Embryonic facial prominence (tissue), 1 donor: ENCODE measurements around the gene FAM124B.
"Not testable (repeated sequence)": the region's sequence is repeated elsewhere in the genome, so short reads cannot be mapped to it uniquely, and the experiment has no call there.

ENCODE experiments used
- DNase-seq: peaks from one replicate; pipeline ENCODE4 v3.0.0-alpha.2; 2016; ENCODE audit errors: extremely low spot score

FAM124B gene

GRCh38 chr2:224413381-224413780 lies 11.5 kb upstream of the FAM124B start:
- no peak for DNase-seq

DNA sequence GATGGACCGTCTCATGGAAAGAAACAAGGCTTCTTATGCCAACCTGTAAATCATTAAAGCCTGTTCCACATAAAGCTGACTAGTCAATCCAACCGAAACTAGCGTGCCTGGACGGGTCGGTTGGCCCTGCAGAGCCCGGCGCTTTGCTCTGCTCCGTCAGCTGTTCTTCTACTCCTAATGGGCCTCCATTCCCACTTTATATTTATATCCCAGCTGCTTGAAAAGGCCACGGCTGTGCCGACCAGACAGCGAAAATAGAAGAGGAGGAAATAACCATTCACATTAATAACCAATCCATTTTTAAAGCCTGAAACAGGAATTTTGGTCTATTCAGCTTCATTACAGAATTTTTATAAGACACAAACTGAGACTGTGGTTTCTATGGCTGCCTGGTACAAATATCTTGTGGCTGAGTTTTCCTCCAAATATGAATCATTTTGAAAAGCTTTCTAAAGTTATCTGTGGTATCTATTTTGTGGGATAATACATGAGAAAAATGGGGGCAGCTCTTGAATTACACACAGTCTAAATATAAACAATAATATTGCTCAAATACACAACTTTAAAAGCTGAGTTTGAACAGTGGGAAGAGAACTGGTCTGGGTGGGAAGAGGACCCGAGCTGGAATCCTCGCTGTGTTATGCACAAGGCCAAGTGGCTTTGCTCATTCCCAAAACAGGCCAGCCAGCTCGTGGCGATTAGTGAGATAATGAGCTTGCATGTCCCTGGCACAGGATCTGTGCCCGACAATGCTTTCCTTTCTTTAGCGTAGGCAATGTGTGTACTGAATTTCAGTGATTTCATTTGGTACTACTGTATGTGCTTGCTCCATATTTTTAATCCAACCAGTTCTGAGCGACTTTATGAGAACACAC lies 10.5 kb upstream of the FAM124B start:
- DNase-seq, result no peak

DNA sequence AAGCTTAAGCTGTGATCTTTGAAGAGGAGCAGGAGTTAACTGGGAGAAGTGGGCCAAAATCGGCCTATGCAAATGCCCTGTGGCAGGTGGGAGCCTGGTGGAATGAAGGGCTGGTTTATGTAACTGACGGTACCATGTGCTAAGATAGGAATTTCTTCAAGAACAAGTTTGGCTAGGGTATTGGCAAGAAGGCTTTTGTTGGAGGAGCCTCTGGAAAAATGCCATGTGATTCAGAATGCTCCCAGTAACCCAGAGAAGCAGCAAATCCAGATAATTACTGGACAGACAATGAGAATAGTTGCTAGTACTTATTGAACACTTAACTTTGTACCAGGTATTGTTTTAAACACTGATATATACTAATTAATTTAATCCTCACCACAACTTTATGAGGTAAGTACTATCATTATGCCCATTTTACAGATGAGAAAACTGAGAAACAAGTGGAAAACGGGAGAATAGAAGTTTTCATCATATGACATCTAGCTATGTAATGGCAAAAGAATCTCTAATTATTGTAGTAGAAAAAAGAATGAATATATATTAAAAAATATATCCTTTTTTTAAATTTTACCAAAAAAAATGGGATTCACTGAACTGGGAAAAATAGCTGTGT lies 9.1 kb upstream of the FAM124B start:
- no peak for DNase-seq

DNA sequence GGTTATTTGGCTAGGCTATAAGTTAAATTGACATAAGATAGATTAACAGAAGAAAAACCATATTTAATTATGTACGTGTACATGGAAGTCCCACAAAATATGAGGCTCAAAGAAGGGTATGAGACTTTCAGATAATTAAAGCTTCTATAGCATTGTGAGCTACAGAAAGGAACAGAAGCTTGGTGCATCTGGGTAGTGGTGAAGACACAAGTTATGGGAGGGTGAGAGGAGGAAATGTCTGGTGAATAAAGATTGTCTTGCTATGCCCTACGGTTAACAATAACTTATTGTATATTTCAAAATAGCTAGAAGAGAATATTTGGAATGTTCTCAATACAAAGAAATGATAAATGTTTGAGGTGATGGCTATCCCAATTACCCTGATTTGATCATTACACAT lies 6.8 kb upstream of the FAM124B start:
- no peak for DNase-seq

- DNase-seq, result no peak
Observed at GRCh38 chr2:224407241-224407701, 5.4 kb upstream of the FAM124B start.

DNA sequence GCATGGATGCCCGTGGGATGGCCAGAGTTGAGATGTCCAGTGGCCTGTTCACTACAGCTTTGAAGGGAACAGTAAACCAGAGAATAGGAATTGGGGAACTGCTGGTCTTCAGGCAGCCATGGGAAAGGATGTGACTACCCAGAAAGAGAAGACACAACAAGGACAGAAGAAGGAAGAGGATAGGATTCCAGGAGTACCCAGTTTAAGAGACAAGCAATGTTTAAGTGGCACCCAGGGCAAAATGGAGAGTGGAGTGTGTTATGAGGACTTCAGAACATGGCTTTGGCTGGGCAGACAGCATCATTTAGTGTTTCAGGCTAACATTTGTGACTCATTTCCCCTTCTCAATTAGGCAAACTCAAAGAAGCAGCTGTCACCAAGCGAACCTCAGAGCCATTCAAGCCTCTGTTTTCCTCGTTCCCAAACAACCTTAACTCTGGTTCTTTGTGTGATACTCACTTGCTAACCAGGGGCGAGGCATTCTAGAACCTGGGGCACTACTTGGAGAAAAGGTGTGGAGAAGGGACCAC lies 4.0 kb upstream of the FAM124B start:
- no peak for DNase-seq

DNA sequence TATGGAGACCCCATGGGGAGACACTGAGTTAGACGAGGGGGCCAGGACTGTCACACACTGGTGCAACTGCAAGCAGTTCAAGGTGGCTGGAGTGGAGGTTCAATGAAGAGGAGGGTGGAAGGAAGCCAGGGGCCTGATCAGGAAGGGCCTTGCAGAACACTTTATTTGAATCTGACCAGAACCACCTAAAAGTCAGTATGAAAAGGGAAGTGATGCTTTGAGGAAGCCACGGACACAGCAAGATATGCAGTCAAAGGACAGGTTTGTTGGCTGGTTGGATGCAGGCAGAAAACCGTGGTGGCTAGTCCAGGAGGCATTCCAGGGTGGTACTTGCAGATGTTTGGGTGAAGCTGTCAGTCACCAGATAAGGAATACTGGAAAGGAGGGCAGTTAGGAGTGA lies 3.5 kb upstream of the FAM124B start:
- DNase-seq, result no peak

DNA sequence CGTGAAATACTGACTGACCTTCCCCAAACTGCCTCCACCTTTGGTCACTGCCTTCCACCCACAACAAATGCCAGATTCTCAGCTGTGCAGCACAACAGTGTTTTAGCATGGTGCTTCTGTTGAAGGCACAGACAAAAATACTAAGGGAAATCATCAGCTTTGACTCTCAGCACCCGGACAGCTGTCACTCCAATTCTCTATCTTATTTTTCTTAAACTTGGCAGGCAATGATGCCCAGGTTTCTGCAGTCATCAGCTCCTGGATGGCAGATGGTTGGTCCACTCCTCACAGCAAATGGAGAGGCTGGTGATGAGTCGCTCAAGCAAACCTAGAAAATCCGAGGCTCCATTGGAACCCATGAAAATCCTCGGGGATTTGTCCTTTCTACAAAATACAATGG lies 2.9 kb upstream of the FAM124B start:
- DNase-seq, result no peak

DNA sequence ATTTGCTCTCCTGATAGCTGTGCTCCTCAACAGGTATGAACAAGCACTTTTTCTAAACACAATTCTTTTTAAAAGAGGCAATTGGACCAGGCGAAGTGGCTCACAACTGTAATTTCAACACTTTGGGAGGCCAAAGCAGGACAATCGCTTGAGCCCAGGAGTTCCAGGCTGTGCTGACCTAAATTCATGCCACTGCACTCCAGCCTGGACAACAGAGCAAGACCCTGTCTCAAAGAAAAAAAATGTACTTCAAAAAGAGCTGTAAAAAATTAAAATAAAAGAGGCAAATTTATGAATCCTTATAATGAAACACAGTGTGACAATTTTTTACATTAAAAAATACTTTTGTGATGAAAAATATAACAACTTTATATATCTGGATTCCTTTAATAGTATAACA lies 1.8 kb upstream of the FAM124B start:
- no peak for DNase-seq

- DNase-seq, result no peak
Observed at GRCh38 chr2:224400886-224401632, 848 bp downstream of the FAM124B start.

DNA sequence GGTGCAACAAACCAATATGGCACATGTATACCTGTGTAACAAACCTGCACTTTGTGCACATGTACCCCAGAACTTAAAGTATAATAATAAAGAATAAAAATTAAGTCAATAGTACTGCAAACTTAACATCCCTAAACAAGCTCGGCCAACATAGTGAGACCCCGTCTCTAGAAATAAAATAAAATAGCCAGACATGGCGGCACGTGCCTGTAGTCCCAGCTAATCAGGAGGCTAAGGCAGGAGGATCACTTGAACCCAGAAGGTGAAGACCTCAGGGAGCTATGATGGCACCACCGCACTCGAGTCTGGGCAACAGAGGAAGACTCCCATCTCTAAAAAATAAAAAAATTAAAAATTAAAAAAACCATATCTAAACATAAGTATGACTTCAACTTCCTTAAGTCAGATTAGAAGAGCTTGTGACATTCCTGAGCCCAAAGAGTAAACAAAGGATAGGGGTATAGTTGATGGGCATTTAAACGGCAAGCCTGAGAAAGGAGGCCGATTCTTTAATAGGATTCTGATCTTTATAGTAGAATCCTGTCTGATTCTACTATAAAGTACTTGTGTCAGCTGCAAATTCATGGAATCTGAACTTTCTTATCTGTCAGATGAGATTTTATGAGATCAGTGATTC lies 1.6 kb downstream of the FAM124B start:
- no peak for DNase-seq

DNA sequence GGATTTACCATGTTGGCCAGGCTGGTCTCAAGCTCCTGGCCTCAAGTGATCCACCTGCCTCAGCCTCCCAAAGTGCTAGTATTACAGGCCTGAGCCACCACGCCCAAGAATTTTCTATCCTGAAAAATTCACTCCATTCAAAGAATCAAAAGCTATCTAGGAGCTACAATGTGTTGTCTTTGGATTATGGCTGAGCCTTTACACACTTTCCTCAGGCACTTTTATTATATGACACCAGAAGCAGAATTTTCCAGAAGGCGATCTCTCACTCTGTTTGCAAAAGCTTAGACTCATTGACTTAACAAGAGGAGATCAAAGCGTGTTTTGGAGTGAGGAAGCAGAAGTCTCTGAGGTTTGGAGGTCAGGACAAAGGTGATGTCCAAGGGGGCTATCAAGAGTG lies 3.6 kb downstream of the FAM124B start:
- DNase-seq, result no peak

DNA sequence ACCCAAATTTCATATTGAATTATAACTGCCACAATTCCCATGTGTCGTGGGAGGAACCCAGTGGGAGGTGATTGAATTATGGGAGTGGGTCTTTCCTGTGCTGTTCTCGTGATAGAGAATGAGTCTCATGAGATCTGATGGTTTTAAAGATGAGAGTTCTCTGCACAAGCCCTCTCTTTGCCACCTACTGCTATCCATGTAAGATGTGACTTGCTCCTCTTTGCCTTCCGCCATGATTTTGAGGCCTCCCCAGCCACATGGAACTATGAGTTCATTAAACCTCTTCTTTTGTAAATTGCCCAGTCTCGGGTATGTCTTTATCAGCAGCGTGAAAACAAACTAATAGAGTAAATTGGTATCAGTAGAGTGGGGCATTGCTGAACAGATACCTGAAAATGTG lies 4.8 kb downstream of the FAM124B start:
- DNase-seq, result not testable (repeated sequence)

GRCh38 chr2:224395620-224396390 lies 6.1 kb downstream of the FAM124B start:
- DNase-seq, result no peak

- DNase-seq, result no peak
Observed at GRCh38 chr2:224393157-224393872, 8.6 kb downstream of the FAM124B start.

GRCh38 chr2:224392545-224392944 lies 9.4 kb downstream of the FAM124B start:
- no peak for DNase-seq

DNA sequence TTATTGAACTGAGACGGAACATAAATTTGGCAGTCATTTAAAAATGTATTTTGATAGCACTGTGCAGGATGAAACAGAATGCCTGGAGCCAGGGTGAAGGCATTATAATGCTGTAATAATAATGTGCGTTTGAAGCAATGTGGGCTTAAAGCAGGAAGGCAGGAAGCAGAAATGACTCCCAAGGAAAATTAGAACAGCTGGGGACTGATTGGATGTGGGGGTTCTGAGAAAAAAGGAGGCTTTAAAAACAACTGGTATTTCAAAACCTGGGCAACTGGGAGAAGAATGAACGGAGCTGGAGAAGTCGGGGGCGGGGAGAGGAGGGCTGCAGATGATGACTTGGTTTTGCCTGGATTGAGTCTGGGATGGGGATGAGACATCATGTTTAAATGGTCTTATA lies 12.6 kb downstream of the FAM124B start:
- DNase-seq, result no peak

DNA sequence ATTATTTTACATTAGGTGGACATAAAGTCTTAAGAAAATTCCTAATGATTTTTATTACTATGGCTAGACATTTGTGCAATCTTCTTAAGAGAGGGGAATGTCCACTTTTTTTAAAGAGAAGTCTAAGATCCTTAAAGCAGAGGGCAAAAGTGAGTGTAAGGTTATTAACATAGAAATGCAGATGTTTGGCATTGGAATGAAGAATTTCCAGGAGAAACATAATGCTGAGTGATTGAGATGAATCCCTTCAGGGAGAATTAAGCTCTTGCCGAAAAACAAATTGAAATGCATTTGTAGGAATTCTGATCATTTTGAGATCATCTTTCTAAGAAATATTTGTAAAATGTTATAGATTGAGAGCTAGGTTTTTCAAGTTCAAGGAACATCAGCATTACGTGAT lies 15.0 kb downstream of the FAM124B start:
- DNase-seq, result no peak

DNA sequence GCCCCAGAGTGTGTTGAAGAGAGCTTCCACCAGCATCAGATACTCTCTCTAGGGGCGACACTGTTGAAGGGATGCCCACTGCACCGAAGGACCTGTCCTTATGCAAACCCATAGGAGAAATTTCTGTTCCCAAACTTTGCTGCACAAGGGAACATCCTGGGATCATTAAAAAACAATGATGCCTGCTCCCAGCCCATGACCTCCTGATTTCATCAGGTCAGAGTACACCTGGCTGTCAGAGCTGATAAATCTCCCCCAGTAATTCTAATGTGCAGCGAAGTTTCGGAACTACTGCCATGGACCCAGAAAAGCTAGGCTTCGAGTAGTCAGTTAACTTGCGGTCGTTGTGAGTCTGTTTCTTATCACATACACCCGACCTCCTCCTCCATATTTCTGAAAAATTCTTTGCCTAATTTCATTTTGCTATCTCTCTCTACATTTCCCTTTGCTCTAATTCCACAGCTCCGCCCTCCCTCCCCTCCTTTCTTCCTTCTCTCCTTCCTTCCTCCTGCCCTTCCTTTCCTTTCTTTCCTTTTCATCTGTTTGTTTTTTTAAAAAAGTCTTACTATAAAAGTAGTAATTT lies 18.8 kb downstream of the FAM124B start:
- DNase-seq, result no peak

DNA sequence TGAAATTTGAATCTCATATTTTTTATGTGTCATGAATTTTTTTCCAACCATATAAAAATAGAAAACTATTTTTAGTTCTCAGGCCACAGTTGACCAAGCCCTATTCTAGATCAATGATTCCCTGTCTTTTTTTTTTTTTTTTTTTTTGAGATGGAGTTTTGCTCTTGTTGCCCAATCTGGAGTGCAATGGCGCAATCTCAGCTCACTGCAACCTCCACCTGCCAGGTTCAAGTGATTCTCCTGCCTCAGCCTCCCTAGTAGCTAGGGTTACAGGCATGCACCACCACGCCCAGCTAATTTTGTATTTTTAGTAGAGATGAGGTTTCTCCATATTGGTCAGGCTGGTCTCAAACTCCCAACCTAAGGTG lies 19.6 kb downstream of the FAM124B start:
- DNase-seq, result not testable (repeated sequence)
